SK-N-MC (cell line): Measurements from ENCODE around the gene ACER1.

ENCODE experiments used
- DNase-seq: peaks from one replicate; pipeline ENCODE4 v3.0.0-alpha.2; 2011; ENCODE audit warnings: low read depth, low spot score
- H3K27ac ChIP-seq: fragments of 200-600 bp; sonication (generic); 2 replicates; pipeline ENCODE4 v1.5.1; 2016; ENCODE audit warnings: mixed run types
- H3K36me3 ChIP-seq: fragments of 200-600 bp; sonication (generic); 2 replicates; pipeline ENCODE4 v1.6.1; 2017; ENCODE audit warnings: antibody characterized with exemption, low read length, mixed read lengths; ENCODE audit not compliant: insufficient read depth
- H3K4me3 ChIP-seq: fragments of 200-600 bp; sonication (generic); 2 replicates; pipeline ENCODE4 v1.5.1; 2016
- H3K9ac ChIP-seq: fragments of 200-600 bp; sonication (generic); 2 replicates; pipeline ENCODE4 v1.8.0; 2017; ENCODE audit warnings: mixed run types, mixed read lengths; ENCODE audit not compliant: insufficient read length
- H3K9me3 ChIP-seq: fragments of 200-600 bp; sonication (generic); 2 replicates; pipeline ENCODE4 v1.6.1; 2017; ENCODE audit warnings: low read depth, mild to moderate bottlenecking, antibody characterized with exemption, low read length, moderate library complexity, mixed read lengths
- EZH2 ChIP-seq: fragments of 200-600 bp; sonication (generic); IDR thresholded peaks from one replicate; pipeline ENCODE4 v1.6.1; 2017; ENCODE audit warnings: antibody characterized with exemption
- FOXP2 ChIP-seq: optimal IDR thresholded peaks from 2 replicates; pipeline ENCODE3; 2011; ENCODE audit warnings: mild to moderate bottlenecking, moderate library complexity; ENCODE audit not compliant: insufficient read depth; ENCODE audit errors: extremely low read length, control extremely low read depth
- POLR2AphosphoS5 ChIP-seq: IDR thresholded peaks from 2 replicates; pipeline ENCODE4 v1.6.1; 2012; ENCODE audit warnings: mild to moderate bottlenecking, low read depth, low read length, borderline replicate concordance

Gene ACER1, protein sequence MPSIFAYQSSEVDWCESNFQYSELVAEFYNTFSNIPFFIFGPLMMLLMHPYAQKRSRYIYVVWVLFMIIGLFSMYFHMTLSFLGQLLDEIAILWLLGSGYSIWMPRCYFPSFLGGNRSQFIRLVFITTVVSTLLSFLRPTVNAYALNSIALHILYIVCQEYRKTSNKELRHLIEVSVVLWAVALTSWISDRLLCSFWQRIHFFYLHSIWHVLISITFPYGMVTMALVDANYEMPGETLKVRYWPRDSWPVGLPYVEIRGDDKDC

DNA sequence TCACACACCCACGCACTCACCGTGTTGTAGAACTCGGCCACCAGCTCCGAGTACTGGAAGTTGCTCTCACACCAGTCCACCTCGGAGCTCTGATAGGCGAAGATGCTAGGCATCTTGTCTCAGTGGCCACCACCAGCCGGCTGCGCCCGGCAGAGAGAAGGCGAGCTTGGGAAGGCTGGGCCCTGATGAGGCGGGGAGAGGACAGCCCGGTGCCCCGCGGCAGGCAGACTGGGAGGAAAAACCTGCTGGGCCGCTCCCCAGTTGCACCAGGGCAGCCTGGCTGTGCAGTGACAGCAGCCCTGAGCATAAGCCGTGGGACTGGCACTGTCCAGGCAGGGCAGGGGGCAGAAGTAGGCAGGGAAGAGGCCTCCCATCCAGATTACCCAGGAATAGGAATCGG is at the start of gene ACER1:
TSS of gene ACER1 (minus strand) at position 174 of the 400 bp plus-strand sequence. CDS start at position 113, 61 bp downstream.
- Histone ChIP-seq H3K9ac (no peak within 1 kb of the TSS), H3K36me3 (no peaks in the 10 kb centered on the region), H3K4me3 (no peak within 1 kb of the TSS), H3K9me3 (no peaks in the 10 kb centered on the region), H3K27ac (no peak within 1 kb of the TSS)
- TF ChIP-seq POLR2AphosphoS5 (no peak), EZH2 (no peak), FOXP2 (no peak)
- DNase-seq = no peak

DNA sequence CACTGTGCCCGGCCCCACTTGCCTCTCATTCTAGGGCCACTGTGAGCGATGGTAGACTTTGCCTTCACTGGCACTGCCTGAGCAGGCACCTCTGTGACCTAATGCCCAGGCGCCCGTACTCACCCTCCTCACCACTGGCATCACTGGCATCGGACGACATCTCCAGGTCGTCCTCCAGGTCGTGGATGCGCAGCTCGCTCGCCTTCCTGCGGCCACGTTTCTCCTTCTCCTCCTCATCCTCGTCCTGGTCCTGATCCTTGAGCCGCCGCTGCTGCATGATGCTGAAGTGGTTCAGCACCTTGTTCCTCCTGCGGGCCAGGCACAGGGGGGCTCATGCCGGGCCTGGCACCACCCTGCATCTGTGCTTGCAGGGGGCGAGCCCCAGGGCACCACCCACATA is 49.8 kb upstream of the ACER1 start:
- no peak overlapping the region for H3K27ac ChIP-seq
- peaks cover 66% of the 10 kb centered on the region; the same call in 1 of the 2 replicates for H3K36me3 ChIP-seq
- TF ChIP-seq POLR2AphosphoS5 (no peak), EZH2 (no peak), FOXP2 (no peak)
- no peak for DNase-seq
- no peak overlapping the region for H3K4me3 ChIP-seq
- H3K9ac ChIP-seq = no peak overlapping the region
- H3K9me3 ChIP-seq = no peaks in the 10 kb centered on the region

DNA sequence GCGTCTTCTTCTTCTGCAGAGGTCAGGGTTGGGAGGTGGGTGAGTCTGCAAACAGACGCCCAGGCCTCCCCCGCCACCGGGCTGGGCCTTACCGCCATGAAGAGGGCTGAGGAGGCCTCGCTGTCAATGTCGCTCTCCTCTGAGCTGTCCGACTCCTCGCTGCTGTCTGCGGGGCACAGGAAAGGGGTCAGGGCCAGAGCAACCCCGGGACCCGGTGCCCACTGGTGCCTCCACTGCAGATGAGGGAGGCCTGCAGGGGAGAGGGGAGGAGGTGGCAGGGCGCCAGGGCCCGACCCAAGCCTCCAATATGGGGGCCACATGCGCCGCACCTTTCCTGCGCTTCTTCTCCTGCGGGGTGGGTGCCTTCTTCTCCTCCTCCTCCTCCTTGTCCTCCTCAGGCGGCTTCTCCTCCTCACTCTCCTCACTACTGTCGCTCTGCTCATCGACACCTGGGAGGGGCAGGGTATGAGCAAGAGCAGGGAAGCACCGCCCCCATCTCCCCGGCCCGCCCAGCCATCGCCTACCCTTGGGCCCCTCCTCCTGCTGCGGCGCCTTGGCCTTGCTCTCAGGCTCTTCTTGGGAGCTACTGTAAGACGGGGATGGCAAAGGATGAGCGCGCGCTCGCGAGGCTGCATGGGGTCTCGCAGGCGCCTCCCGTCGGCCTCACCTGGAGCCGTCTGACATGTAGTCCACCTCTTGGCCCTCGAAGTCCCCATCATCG is 47.8 kb upstream of the ACER1 start:
- no peak for DNase-seq
- Histone ChIP-seq H3K9ac (no peak overlapping the region), H3K4me3 (no peak overlapping the region), H3K9me3 (no peaks in the 10 kb centered on the region), H3K36me3 (peaks cover 51% of the 10 kb centered on the region; the same call in 1 of the 2 replicates), H3K27ac (no peak overlapping the region)
- no peak for TF ChIP-seq POLR2AphosphoS5
- TF ChIP-seq FOXP2 = no peak
- TF ChIP-seq EZH2 = no peak

DNA sequence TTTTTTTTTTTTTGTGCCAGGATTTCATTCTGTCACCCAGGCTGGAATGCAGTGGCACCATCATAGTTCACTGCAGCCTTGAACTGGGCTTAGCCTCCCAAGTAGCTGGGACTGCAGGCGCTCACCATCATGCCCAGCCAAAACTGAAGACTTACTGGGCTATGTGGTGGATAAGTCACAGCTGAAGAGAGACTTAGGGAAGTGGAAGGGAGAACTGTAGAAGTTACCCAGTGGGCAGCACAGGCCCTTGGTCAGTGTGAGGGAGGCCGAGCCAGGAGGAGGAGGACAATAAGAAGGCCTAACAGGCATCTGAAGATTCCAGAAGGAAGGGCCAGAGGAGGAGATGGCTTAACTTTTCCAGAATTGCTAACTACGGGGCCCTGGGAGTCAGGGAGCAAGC is 46.3 kb upstream of the ACER1 start:
- DNase-seq = no peak
- TF ChIP-seq FOXP2 (no peak), EZH2 (no peak), POLR2AphosphoS5 (no peak)
- Histone ChIP-seq H3K9ac (no peak overlapping the region), H3K27ac (no peak overlapping the region), H3K36me3 (peaks cover 44% of the 10 kb centered on the region; the same call in 1 of the 2 replicates), H3K9me3 (no peaks in the 10 kb centered on the region), H3K4me3 (no peak overlapping the region)

DNA sequence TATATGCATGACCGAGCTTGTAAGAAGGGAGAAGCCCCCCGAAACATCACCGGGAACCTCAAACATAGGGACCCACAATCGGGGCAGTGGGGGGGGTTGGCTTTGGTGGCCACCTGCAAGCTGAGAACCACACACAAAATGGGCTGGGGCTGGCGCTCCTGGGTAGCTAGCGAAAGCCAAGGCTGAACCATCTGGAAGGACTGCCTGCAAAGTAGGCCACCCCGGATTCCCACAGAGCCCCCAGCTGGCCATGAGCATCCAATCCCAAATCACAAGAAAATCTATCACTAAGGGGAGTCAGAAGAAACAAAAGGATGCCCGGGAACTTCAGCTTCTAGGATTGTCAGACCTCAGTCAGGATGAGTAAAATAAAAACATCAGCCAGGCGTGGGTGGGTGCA is 45.1 kb upstream of the ACER1 start:
- no peak for TF ChIP-seq EZH2
- no peak for TF ChIP-seq FOXP2
- TF ChIP-seq POLR2AphosphoS5 = no peak
- no peaks in the 10 kb centered on the region for H3K9me3 ChIP-seq
- H3K36me3 ChIP-seq = peaks cover 36% of the 10 kb centered on the region; the same call in 1 of the 2 replicates
- no peak for DNase-seq
- H3K4me3 ChIP-seq = no peak overlapping the region
- no peak overlapping the region for H3K27ac ChIP-seq
- no peak overlapping the region for H3K9ac ChIP-seq

DNA sequence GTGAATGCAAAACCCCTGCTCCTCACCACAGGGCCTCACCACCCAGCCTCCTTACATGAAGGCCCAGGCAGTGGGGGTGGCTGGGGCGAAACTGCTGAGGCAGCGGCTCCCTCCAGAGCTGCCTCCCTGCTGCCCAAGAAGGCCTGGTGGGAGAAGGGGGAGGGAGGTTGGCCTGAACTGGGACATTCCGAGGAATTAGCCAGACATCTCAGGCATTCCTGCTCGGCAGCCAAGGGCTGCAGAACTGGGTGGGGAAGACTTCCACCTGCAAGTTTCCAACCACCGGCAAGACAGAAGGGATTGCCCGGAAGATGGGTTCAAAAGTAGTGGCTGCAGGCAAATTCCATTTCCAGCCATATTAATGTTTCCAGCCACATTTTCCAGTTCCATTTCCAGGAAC is 44.6 kb upstream of the ACER1 start:
- H3K9ac ChIP-seq = no peak overlapping the region
- no peak overlapping the region for H3K4me3 ChIP-seq
- no peak for DNase-seq
- H3K9me3 ChIP-seq = no peaks in the 10 kb centered on the region
- no peak for TF ChIP-seq FOXP2
- TF ChIP-seq EZH2 = no peak
- TF ChIP-seq POLR2AphosphoS5 = no peak
- H3K27ac ChIP-seq = no peak overlapping the region
- H3K36me3 ChIP-seq = peaks cover 31% of the 10 kb centered on the region; the same call in 1 of the 2 replicates

DNA sequence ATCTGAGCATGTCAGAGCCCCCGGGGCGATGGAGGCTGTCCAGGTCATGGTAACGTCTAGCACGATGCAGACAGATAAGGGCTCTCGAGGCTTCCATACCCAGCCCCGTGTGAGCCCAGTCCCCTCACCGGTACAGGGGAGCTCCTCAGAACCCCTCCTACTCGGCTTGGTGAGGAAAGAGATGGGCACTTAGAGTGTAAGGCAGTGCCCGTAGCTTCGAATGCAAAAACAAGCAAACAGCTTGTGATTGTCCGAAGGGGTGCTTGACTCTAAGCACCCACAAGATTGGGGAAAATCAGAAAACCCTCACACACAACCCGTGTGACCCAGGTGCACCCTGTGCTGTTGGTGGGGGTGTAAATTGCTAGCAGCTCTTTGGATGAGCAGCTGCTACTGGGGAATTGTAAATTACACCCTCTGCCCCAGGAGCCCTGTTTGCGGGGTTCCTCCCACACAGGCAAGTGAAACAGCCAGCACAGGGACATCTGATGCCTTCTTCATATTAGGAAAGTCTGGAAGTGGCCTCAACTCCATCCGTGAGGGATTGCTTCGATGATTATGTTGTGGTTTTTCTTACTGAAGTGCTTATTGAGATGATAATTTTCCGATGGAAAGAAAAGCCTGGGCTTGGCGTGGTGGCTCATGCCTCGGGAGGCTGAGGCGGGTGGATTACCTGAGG is 43.2 kb upstream of the ACER1 start:
- H3K9ac ChIP-seq = no peak overlapping the region

More for the DNA sequence above, 43.2 kb upstream of the ACER1 start:
- no peak overlapping the region for H3K27ac ChIP-seq
- no peak for DNase-seq
- no peak overlapping the region for H3K4me3 ChIP-seq
- peaks cover 22% of the 10 kb centered on the region; the same call in 1 of the 2 replicates for H3K36me3 ChIP-seq
- no peaks in the 10 kb centered on the region for H3K9me3 ChIP-seq
- no peak for TF ChIP-seq EZH2
- TF ChIP-seq FOXP2 = no peak
- TF ChIP-seq POLR2AphosphoS5 = no peak
